ENCODE results near the gene KLHDC8A.

The KLHDC8A gene

GRCh38 chr1:205348554-205349487 is 7.9 kb downstream of the KLHDC8A start (continued):
- TF ChIP-seq ZNF280C (tag by site-specific recombination; IDR thresholded peaks at IDR 0.05) (no peak), REPIN1 (tag by site-specific recombination; IDR thresholded peaks at IDR 0.05; ENCODE audit: low read depth) (no peak), TSHZ1 (tag by site-specific recombination; IDR thresholded peaks at IDR 0.05; ENCODE audit: borderline replicate concordance) (no peak), ZNF350 (tag by site-specific recombination; IDR thresholded peaks at IDR 0.05) (no peak), KLF8 (tag by site-specific recombination; IDR thresholded peaks at IDR 0.05) (no peak), ZNF623 (tag by site-specific recombination; IDR thresholded peaks at IDR 0.05) (no peak), ZIC2 (tag by site-specific recombination; IDR thresholded peaks at IDR 0.05) (no peak), ZBTB7A (tag by site-specific recombination; IDR thresholded peaks at IDR 0.05; ENCODE audit: low read depth) (no peak), ZNF629 (tag by site-specific recombination; IDR thresholded peaks at IDR 0.05) (peak; percentile 35; the same call in 1 of the 2 replicates), ZNF112 (tag by site-specific recombination; IDR thresholded peaks at IDR 0.05) (no peak), ZNF280D (tag by site-specific recombination; IDR thresholded peaks at IDR 0.05) (no peak), ZNF114 (tag by site-specific recombination; IDR thresholded peaks at IDR 0.05) (no peak), ZNF521 (tag by site-specific recombination; IDR thresholded peaks at IDR 0.05) (no peak), ZNF324 (tag by site-specific recombination; IDR thresholded peaks at IDR 0.05) (0 out of 2 replicates have a peak, but pooled peaks have one; percentile 21), ZBTB11 (tag by site-specific recombination; conservative IDR thresholded peaks at IDR 0.05; ENCODE audit: low read depth) (no peak), ZEB2 (tag by site-specific recombination; IDR thresholded peaks at IDR 0.05) (no peak), ZNF777 (tag by site-specific recombination; IDR thresholded peaks at IDR 0.05; ENCODE audit: borderline replicate concordance) (no peak), BCL11A (tag by site-specific recombination; IDR thresholded peaks at IDR 0.05; ENCODE audit: low read depth) (no peak), ZNF785 (tag by site-specific recombination; IDR thresholded peaks at IDR 0.05) (no peak), ZNF211 (tag by site-specific recombination; IDR thresholded peaks at IDR 0.05; ENCODE audit: low read depth) (no peak), PRDM1 (tag by site-specific recombination; IDR thresholded peaks at IDR 0.05) (no peak; the same call in 1 of the 2 replicates), ZNF16 (tag by site-specific recombination; IDR thresholded peaks at IDR 0.05; ENCODE audit: low read depth) (no peak), ZNF747 (tag by site-specific recombination; IDR thresholded peaks at IDR 0.05) (no peak), ZFP37 (tag by site-specific recombination; IDR thresholded peaks at IDR 0.05) (no peak), MZF1 (tag by site-specific recombination; IDR thresholded peaks at IDR 0.05; ENCODE audit: borderline replicate concordance) (peak; percentile 61; the same call in 1 of the 2 replicates)
- TF ChIP-seq, protein P1, sequence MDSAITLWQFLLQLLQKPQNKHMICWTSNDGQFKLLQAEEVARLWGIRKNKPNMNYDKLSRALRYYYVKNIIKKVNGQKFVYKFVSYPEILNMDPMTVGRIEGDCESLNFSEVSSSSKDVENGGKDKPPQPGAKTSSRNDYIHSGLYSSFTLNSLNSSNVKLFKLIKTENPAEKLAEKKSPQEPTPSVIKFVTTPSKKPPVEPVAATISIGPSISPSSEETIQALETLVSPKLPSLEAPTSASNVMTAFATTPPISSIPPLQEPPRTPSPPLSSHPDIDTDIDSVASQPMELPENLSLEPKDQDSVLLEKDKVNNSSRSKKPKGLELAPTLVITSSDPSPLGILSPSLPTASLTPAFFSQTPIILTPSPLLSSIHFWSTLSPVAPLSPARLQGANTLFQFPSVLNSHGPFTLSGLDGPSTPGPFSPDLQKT (IDR thresholded peaks at IDR 0.05; ENCODE audit: borderline replicate concordance, low read depth, low read length) = no peak

Measured in HEK293 (cell line).